Fibroblast of villous mesenchyme (primary cell): Measurements from ENCODE around the gene RRAGD. TPM values are rescaled to one million over a fixed set of nuclear protein-coding genes. Genes with fewer than 3 reads are reported as not detected.
"Not testable (repeated sequence)": the region's sequence is repeated elsewhere in the genome, so short reads cannot be mapped to it uniquely, and the experiment has no call there.

Experiments used
- DNase-seq: peaks from one replicate; pipeline ENCODE4 v3.0.0-alpha.2; 2010; ENCODE audit warnings: low read depth
- H3K4me3 ChIP-seq: 2 replicates; pipeline ENCODE4 v1.5.1; 2011; ENCODE audit warnings: low read depth, mild to moderate bottlenecking, low read length
- CTCF ChIP-seq: IDR thresholded peaks from 2 replicates; pipeline ENCODE4 v1.5.1; 2012; ENCODE audit warnings: low read depth, mild to moderate bottlenecking, low read length; ENCODE audit not compliant: insufficient read depth
- total RNA-seq: library from RNA; depleted of rRNA; stranded (reverse); fragments of >200 nt; gene quantifications from 2 replicates; pipeline ENCODE4 v1.2.3, GENCODE V29; 2012

RRAGD gene
- total RNA-seq, 1 donor, result under 0.01 TPM

- H3K4me3 ChIP-seq, result no peak overlapping the region
- DNase-seq, result no peak
- TF ChIP-seq CTCF, result no peak
Measured at GRCh38 chr6:89406141-89406540, 5.9 kb downstream of the RRAGD start.

GRCh38 chr6:89404512-89404911, 7.6 kb downstream of the RRAGD start:
- no peak overlapping the region for H3K4me3 ChIP-seq
- DNase-seq, result no peak
- no peak for TF ChIP-seq CTCF

GRCh38 chr6:89402776-89403175, 9.3 kb downstream of the RRAGD start:
- no peak for DNase-seq
- H3K4me3 ChIP-seq, result no peak overlapping the region
- TF ChIP-seq CTCF, result no peak

- H3K4me3 ChIP-seq, result no peak overlapping the region
- no peak for TF ChIP-seq CTCF
- DNase-seq, result no peak
Measured at GRCh38 chr6:89400912-89401399, 11.1 kb downstream of the RRAGD start.

GRCh38 chr6:89400050-89400449, 12.0 kb downstream of the RRAGD start:
- DNase-seq, result no peak
- H3K4me3 ChIP-seq, result no peak overlapping the region
- TF ChIP-seq CTCF, result no peak

GRCh38 chr6:89398762-89399525, 13.1 kb downstream of the RRAGD start:
- TF ChIP-seq CTCF, result no peak
- DNase-seq, result no peak
- no peak overlapping the region for H3K4me3 ChIP-seq

- not testable (repeated sequence) for DNase-seq, H3K4me3 ChIP-seq
Measured at GRCh38 chr6:89397884-89398283, 14.2 kb downstream of the RRAGD start.
